GM21447 (cell line): ENCODE measurements around the gene LPIN3.
"Not testable (repeated sequence)": the region's sequence is repeated elsewhere in the genome, so short reads cannot be mapped to it uniquely, and the experiment has no call there.

Experiments
- ATAC-seq: cut with Tn5 transposase; IDR thresholded peaks from one replicate; pipeline ENCODE4 v1.9.1; 2021; ENCODE audit not compliant: unreplicated experiment

Gene LPIN3

GRCh38 chr20:41340327-41341055, at the start of gene LPIN3:
TSS of gene LPIN3 (plus strand) at chr20:41340821. CDS start at chr20:41345804, 4,983 bp downstream.
- ATAC-seq = no peak

GRCh38 chr20:41293269-41294037, 47.2 kb upstream of the LPIN3 start:
- no peak for ATAC-seq

GRCh38 chr20:41299899-41300298, 40.7 kb upstream of the LPIN3 start:
- no peak for ATAC-seq

- no peak for ATAC-seq
Observed at GRCh38 chr20:41300383-41300782, 40.2 kb upstream of the LPIN3 start.

GRCh38 chr20:41300886-41301285, 39.7 kb upstream of the LPIN3 start:
- no peak for ATAC-seq

- ATAC-seq = no peak
Observed at GRCh38 chr20:41304002-41304401, 36.6 kb upstream of the LPIN3 start.

- no peak for ATAC-seq
Observed at GRCh38 chr20:41304424-41305079, 36.1 kb upstream of the LPIN3 start.

- ATAC-seq = peak; percentile 91
Observed at GRCh38 chr20:41306061-41306727, 34.4 kb upstream of the LPIN3 start.

GRCh38 chr20:41307021-41307420, 33.6 kb upstream of the LPIN3 start:
- no peak for ATAC-seq

- ATAC-seq = no peak
Observed at GRCh38 chr20:41308290-41308711, 32.3 kb upstream of the LPIN3 start.

GRCh38 chr20:41308726-41309413, 31.8 kb upstream of the LPIN3 start:
- no peak for ATAC-seq

- no peak for ATAC-seq
Observed at GRCh38 chr20:41309817-41310216, 30.8 kb upstream of the LPIN3 start.

- not testable (repeated sequence) for ATAC-seq
Observed at GRCh38 chr20:41312009-41312408, 28.6 kb upstream of the LPIN3 start.

- no peak for ATAC-seq
Observed at GRCh38 chr20:41314386-41314785, 26.2 kb upstream of the LPIN3 start.

- no peak for ATAC-seq
Observed at GRCh38 chr20:41316051-41316450, 24.6 kb upstream of the LPIN3 start.

- ATAC-seq = peak; percentile 63
Observed at GRCh38 chr20:41316602-41317545, 23.7 kb upstream of the LPIN3 start.

- peak; percentile 94 for ATAC-seq
Observed at GRCh38 chr20:41317546-41318270, 22.9 kb upstream of the LPIN3 start, which contains the start of gene ZHX3. TSS of gene ZHX3 (minus strand) at chr20:41317731. CDS start at chr20:41204916, 112,815 bp downstream.

- no peak for ATAC-seq
Observed at GRCh38 chr20:41318271-41318649, 22.4 kb upstream of the LPIN3 start.

- no peak for ATAC-seq
Observed at GRCh38 chr20:41320441-41320840, 20.2 kb upstream of the LPIN3 start.
